Naive thymus-derived CD8-positive, alpha-beta T cell (primary cell): ENCODE results near the gene TIMM50. TPM values are rescaled to one million over a fixed set of nuclear protein-coding genes. Genes with fewer than 3 reads are reported as not detected.

Experiments used
- ATAC-seq, 2 donors: fragments of 150-1000 bp; cut with Tn5 transposase in 1 of 2; sonication (Bioruptor Pico), chemical (Tn5 transposase) in 1 of 2; 1 replicate in 1 of 2; 2 replicates in 1 of 2; pipeline ENCODE4 v1.10.0; 2021; ENCODE audit warnings: mild to moderate bottlenecking in 2 of 2, moderate library complexity in 2 of 2
- POLR2A ChIA-PET: fragments of 350-600 bp; sonication (Branson Sonifier 250); formaldehyde crosslinking; loops from one replicate; lab custom pipeline; 2021; ENCODE audit warnings: antibody characterized with exemption; lab: Charles Lee
- DNase-seq, 10 donors: peaks; one replicate each; pipeline versions ENCODE4 v3.0.0 to v3.0.0-alpha.2; 2020 to 2022
- H3K27ac Mint-ChIP-seq, 10 donors: one replicate each; pipeline ENCODE4 v1.8.0; 2020 to 2022; ENCODE audit warnings: mild to moderate bottlenecking in 10 of 10, mixed read lengths in 10 of 10, moderate library complexity in 4 of 10, inconsistent platforms in 1 of 10
- H3K27me3 Mint-ChIP-seq, 5 donors: one replicate each; pipeline ENCODE4 v1.8.0; 2021 to 2022; ENCODE audit warnings: mixed read lengths in 5 of 5
- H3K36me3 Mint-ChIP-seq, 3 donors: one replicate each; pipeline ENCODE4 v1.8.0; 2020 to 2022; ENCODE audit warnings: mixed read lengths in 3 of 3, mild to moderate bottlenecking in 2 of 3, inconsistent platforms in 1 of 3
- H3K4me1 Mint-ChIP-seq, 4 donors: one replicate each; pipeline ENCODE4 v1.8.0; 2021 to 2022; ENCODE audit warnings: mixed read lengths in 4 of 4
- H3K4me3 Mint-ChIP-seq, 10 donors: one replicate each; pipeline ENCODE4 v1.8.0; 2020 to 2022; ENCODE audit warnings: mild to moderate bottlenecking in 10 of 10, mixed read lengths in 10 of 10, moderate library complexity in 6 of 10, inconsistent platforms in 1 of 10
- H3K9me3 Mint-ChIP-seq, 9 donors: one replicate each; pipeline ENCODE4 v1.8.0; 2020 to 2022; ENCODE audit warnings: mixed read lengths in 9 of 9, mild to moderate bottlenecking in 3 of 9, inconsistent platforms in 1 of 9, moderate library complexity in 1 of 9
- polyA plus RNA-seq, 3 donors: library from polyadenylated mRNA; unstranded; fragments of 300-500 nt; fragmentation: Illumina TruSeq; gene quantifications; one replicate each; pipeline ENCODE4 v1.2.3, GENCODE V29; 2021
- total RNA-seq, 8 experiments: library from RNA in 2 of 8; stranded (reverse) in 2 of 8; gene quantifications; one replicate each; pipeline ENCODE4 v1.2.3 and lab custom pipeline; 2021 to 2026

TIMM50 gene
- total and polyA plus RNA-seq, 5 experiments from 2014 or later, result 41.4 to 53.3 (median 47.5) TPM

DNA sequence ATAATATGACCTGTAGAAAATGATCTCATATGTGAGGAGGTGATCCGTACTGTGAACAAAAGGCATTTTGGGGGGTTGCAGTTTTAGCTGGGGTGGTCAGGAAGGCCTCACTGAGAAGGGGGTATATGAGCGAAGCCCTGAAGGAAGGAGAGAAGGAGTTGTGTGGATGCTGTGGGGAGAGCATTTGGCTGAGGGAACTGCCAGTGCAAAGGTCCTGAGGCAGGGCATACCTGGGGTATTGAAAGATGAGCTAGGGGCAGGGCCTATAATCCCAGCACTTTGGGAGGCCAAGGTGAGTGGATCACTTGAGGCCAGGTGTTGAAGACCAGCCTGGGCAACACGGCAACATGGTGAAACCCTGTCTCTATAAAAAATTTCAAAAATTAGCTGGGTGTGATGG lies 36.8 kb downstream of the TIMM50 start:
- DNase-seq (no peak), ATAC-seq (no peak)
- Mint-ChIP-seq H3K27ac (no peak overlapping the region), H3K36me3 (peaks cover 0 to 2% (median 0%) of the 10 kb centered on the region in 3 donors), H3K4me3 (peak overlapping the region in 4 of 10 donors; percentile 1 to 59 (median 36)), H3K4me1 (peaks cover 10 to 21% (median 15%) of the 10 kb centered on the region in 4 donors), H3K27me3 (peaks cover 16 to 46% (median 29%) of the 10 kb centered on the region in 5 donors), H3K9me3 (no peaks in the 10 kb centered on the region)
- POLR2A ChIA-PET, result no interaction called here

DNA sequence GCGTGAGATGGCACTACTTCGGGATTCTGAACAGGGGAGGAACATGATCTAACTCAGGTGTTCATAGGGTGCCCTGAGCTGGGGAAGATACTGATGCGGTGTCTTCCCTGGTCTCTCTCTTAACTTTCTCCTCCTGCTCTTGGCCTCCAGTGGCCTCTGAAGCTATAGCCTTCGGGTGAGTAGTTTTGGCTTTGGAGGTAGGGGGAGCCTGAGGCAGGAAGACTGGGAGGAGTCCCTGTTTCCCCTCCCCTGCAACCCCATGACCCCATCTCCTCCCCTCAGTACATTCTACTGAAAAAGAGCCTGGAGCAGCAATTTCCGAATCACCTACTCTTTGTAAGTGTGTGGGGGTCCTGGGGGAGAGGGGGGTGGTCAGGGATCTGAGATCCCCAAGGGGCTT lies 37.8 kb downstream of the TIMM50 start:
- ATAC-seq (no peak), DNase-seq (no peak)
- H3K4me3 Mint-ChIP-seq, result no peak overlapping the region
- POLR2A ChIA-PET, result interaction anchor here (1.3 kb wide), 1 partner anchor 21 kb away, joined by 3 read pairs; no protein-coding TSS in a partner anchor
- H3K36me3 Mint-ChIP-seq, result peaks cover 0 to 2% (median 0%) of the 10 kb centered on the region in 3 donors
- H3K9me3 Mint-ChIP-seq, result no peaks in the 10 kb centered on the region
- H3K27me3 Mint-ChIP-seq, result peaks cover 16 to 40% (median 26%) of the 10 kb centered on the region in 5 donors
- peaks cover 10 to 21% (median 15%) of the 10 kb centered on the region in 4 donors for H3K4me1 Mint-ChIP-seq
- no peak overlapping the region for H3K27ac Mint-ChIP-seq

DNA sequence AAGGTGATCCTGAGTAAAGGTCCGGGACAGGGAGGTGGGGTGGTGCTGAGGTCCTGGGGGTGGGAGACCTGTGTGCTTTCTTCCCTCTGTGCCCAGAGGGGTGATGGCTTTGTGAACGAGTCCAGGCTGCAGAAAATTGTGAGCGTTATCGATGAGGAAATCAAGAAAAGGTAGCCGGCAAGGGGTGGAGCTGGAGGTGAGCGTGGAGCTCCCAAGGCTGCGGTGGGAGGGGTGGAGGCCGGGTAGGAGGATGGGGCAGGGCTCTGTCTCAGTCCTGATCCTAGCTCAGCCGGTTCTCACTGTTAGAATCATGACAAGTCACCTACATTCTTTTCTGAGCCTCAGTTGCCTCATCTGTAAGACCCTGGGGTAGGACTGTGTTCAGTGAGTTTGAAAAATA lies 38.3 kb downstream of the TIMM50 start:
- Mint-ChIP-seq H3K4me3 (no peak overlapping the region), H3K4me1 (peaks cover 10 to 21% (median 15%) of the 10 kb centered on the region in 4 donors), H3K27me3 (peaks cover 14 to 35% (median 21%) of the 10 kb centered on the region in 5 donors), H3K9me3 (no peaks in the 10 kb centered on the region), H3K36me3 (peaks cover 0 to 2% (median 0%) of the 10 kb centered on the region in 3 donors), H3K27ac (peak overlapping the region in 1 of 10 donors; percentile 19)
- DNase-seq (no peak), ATAC-seq (no peak)
- POLR2A ChIA-PET, result interaction anchor here (1.3 kb wide), 1 partner anchor 20 kb away, joined by 3 read pairs; no protein-coding TSS in a partner anchor

DNA sequence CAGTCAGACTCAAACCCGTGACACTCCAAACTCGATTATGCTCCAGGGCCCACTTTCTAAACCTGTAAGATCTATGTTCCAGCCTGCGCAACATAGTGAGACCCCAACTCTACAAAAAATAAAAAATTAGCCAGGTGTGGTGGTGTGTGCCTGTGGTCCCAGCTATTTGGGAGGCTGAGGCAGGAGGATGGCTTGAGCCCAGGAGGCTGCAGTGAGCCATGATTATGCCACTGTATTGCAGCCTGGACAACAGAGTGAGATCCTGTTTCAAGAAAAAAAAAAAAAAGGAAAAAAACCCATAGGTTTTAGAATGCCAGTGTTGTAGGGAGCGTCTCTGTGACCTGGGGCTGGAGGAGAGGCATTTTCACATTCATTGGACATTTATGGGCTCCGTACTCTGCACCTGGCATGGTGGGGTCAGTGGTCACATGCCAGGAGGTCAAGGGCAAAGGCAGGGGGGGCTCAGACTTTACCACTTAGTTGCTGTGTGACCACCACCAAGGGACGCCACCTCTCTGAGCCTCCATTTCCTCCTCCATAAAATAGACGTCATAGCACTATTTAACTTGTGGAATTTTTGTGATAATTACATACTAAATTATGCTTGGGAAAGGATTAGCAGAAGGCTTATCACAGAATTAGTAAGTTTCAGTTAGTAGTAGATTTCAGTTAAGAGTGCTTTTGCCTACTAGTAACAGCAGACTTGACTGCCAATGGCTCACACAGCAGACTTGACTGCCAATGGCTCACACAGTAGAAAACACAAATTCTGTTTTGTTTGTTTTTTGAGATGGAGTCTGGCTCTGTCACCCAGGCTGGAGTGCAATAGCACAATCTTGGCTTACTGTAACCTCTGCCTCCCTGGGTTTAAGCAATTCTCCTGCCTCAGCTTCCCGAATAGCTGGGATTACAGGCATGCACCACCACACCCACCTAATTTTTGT lies 40.2 kb downstream of the TIMM50 start:
- H3K27me3 Mint-ChIP-seq, result peaks cover 10 to 18% (median 13%) of the 10 kb centered on the region in 5 donors
- POLR2A ChIA-PET, result interaction anchor here (0.5 to 0.7 kb wide), 2 partner anchors 61 to 66 kb away, joined by 3 to 5 read pairs; no protein-coding TSS in a partner anchor
- H3K9me3 Mint-ChIP-seq, result no peaks in the 10 kb centered on the region
- H3K4me3 Mint-ChIP-seq, result no peak overlapping the region
- no peak overlapping the region for H3K27ac Mint-ChIP-seq
- ATAC-seq, result no peak
- H3K4me1 Mint-ChIP-seq, result peaks cover 5 to 8% (median 6%) of the 10 kb centered on the region in 4 donors
- DNase-seq, result no peak
- no peaks in the 10 kb centered on the region for H3K36me3 Mint-ChIP-seq

DNA sequence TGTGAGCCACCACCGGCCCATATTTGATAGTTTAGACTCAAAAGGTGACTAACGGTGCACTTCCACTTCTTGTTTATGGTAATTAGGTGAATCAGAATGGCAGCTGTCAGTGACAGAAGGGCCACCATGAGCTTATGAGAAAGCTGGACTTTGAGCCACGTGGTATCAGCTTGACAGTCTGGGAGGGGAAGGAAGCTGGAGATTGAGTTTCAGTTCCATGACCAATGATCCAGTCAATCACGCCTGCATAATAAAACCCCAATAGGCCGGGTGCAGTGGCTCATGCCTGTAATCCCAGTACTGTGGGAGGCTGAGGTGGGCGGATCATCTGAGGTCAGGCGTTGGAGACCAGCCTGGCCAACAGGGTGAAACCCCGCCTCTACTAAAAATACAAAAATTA lies 43.9 kb downstream of the TIMM50 start:
- Mint-ChIP-seq H3K4me3 (no peak overlapping the region), H3K9me3 (no peaks in the 10 kb centered on the region), H3K4me1 (peaks cover 0 to 14% (median 4%) of the 10 kb centered on the region in 4 donors), H3K27ac (no peak overlapping the region), H3K36me3 (peaks cover 0 to 9% (median 0%) of the 10 kb centered on the region in 3 donors), H3K27me3 (no peaks in the 10 kb centered on the region)
- no peak for DNase-seq
- POLR2A ChIA-PET, result interaction anchor here (0.6 to 1.0 kb wide), 3 partner anchors 9 to 86 kb away, joined by 3 to 4 read pairs (median 4); partner anchors contain the start of gene SELENOV
- no peak for ATAC-seq

DNA sequence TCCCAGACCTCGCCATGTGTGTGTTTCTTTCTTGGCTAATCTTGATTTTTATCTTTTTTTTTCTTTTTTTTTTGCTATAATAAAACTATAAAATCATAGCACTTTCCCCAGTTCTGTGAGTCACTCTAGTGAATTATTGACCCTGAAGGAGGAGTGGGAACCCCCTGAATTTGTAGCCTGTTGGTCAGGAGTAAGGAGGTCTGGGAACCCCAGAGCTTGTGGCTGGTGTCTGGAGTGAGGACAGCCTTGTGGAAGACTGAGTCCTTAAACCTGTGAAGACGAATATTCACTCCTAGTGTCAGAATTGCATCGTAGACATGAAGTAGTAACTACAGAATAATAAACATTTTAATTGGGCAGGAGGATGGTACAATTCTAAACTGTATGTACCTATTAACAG lies 44.6 kb downstream of the TIMM50 start:
- POLR2A ChIA-PET, result interaction anchor here (0.6 kb wide), 1 partner anchor 87 kb away, joined by 4 read pairs; no protein-coding TSS in a partner anchor
- Mint-ChIP-seq H3K4me1 (peaks cover 0 to 21% (median 4%) of the 10 kb centered on the region in 4 donors), H3K27me3 (no peaks in the 10 kb centered on the region), H3K9me3 (no peaks in the 10 kb centered on the region), H3K36me3 (peaks cover 0 to 9% (median 0%) of the 10 kb centered on the region in 3 donors), H3K4me3 (no peak overlapping the region), H3K27ac (no peak overlapping the region)
- DNase-seq, result no peak
- no peak for ATAC-seq

DNA sequence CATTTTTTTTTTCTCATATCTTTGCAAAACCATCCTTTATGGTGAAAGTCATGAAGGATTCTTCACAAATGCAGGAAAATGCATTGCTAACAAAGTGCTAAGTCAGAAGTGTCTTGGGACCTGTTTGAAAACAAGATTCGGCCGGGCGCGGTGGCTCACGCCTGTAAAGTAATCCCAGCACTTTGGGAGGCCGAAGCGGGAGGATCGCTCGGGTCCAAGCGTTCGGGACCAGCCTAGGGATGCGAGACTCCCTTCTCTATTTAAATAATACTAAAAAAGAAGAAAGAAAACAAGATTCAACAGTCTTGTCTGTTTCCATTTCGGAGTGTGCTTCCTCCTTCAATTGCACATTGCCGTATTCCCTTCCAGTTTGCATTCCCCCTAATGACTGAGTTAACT lies 51.2 kb downstream of the TIMM50 start:
- Mint-ChIP-seq H3K4me1 (peaks cover 8 to 48% (median 23%) of the 10 kb centered on the region in 4 donors), H3K27me3 (no peaks in the 10 kb centered on the region), H3K36me3 (peaks cover 0 to 10% (median 0%) of the 10 kb centered on the region in 3 donors), H3K27ac (peak overlapping the region; percentile 53 to 95 (median 92)), H3K4me3 (peak overlapping the region; percentile 85 to 97 (median 92)), H3K9me3 (no peaks in the 10 kb centered on the region)
- POLR2A ChIA-PET, result interaction anchor here (0.9 to 1.7 kb wide), 9 partner anchors 57 to 196 kb away, joined by 3 to 10 read pairs (median 5); partner anchors contain the start of genes GMFG, MED29, PAF1 and RPS16
- DNase-seq (no peak), ATAC-seq (no peak)

DNA sequence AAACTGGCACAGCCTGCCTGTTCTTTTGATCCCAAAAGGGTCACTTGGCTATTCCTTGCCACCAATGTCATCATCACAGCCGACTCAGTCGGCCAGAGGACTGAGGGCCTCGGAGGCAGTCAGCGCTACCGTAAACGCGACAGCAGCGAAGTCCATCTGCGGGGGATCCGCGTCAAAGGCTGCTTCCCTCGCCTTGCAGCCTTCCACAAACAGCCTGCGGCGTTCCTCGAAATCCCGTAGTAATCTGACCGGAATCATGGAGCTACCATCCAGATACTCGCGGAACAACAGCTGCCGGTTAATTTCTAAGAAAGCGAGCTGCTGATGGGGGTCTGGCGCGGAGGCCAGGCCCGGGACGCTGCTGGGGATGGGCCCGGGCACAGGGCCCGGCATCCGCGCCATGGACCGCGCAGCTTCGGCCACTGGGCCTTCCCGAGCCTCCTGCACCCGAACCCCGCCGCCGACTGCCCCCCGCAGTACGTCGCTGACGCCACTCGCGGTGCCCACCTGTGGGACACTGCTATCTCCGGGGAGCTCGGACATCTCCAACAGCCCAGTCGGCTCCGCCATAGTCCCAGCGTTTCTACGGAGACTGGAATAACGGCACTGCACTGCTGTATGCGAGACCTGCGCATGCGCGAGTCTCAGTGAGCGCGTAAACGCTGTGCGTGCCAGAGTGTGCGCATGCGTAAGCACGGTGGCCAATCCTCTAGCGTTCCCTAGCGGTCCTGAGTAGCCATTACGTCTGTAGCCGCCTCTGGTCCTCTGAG lies 51.8 kb downstream of the TIMM50 start, which contains the start of gene EID2B:
TSS of gene EID2B (minus strand) at position 620 of the 770 bp plus-strand sequence. CDS start at position 570, 50 bp downstream.
- Mint-ChIP-seq H3K4me1 (peaks cover 10 to 53% (median 28%) of the 10 kb centered on the region in 4 donors), H3K4me3 (peak within 1 kb of the TSS; percentile 88 to 97 (median 92)), H3K36me3 (peaks cover 0 to 15% (median 0%) of the 10 kb centered on the region in 3 donors), H3K27me3 (no peaks in the 10 kb centered on the region), H3K27ac (peak within 1 kb of the TSS; percentile 83 to 96 (median 94)), H3K9me3 (no peaks in the 10 kb centered on the region)
- DNase-seq (peak; percentile 90 to 97 (median 95)), ATAC-seq (peak; percentile 90 to 91)
- POLR2A ChIA-PET, result interaction anchor here (0.6 to 1.7 kb wide), 12 partner anchors 35 to 197 kb away, joined by 3 to 10 read pairs (median 4); partner anchors contain the start of genes GMFG, MED29, PAF1 and RPS16

DNA sequence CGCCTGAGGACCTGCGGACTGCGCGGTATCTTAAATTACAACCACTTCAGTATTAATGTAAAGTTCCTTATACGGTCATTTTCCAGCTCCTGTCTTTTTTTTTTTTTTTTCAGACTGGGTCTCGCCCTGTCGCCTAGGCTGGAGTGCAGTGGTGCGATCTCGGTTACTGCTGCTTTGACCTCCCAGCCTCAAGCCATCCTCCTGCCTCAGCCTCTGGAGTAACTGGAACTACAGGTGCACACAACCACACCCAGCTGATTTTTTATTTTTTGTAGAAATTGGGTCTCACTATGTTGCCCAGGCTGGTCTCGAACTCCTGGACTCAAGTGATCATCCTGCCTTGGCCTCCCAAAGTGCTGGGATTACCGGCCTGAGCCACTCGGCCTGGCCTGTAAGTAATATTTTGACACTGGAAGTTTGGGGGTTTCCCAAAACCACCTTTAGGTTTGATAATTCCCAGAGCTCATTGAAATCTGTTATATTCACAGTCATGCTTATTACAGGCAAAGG lies 52.4 kb downstream of the TIMM50 start:
- ATAC-seq (peak; percentile 20 to 23), DNase-seq (no peak)
- Mint-ChIP-seq H3K4me1 (peaks cover 12 to 54% (median 34%) of the 10 kb centered on the region in 4 donors), H3K27me3 (no peaks in the 10 kb centered on the region), H3K9me3 (no peaks in the 10 kb centered on the region), H3K27ac (peak overlapping the region; percentile 83 to 96 (median 94)), H3K4me3 (peak overlapping the region; percentile 88 to 97 (median 92)), H3K36me3 (peaks cover 0 to 14% (median 0%) of the 10 kb centered on the region in 3 donors)
- POLR2A ChIA-PET, result interaction anchor here (0.6 to 1.7 kb wide), 14 partner anchors 12 to 601 kb away, joined by 3 to 10 read pairs (median 4); partner anchors contain the start of genes GMFG, MED29, PAF1 and RPS16

DNA sequence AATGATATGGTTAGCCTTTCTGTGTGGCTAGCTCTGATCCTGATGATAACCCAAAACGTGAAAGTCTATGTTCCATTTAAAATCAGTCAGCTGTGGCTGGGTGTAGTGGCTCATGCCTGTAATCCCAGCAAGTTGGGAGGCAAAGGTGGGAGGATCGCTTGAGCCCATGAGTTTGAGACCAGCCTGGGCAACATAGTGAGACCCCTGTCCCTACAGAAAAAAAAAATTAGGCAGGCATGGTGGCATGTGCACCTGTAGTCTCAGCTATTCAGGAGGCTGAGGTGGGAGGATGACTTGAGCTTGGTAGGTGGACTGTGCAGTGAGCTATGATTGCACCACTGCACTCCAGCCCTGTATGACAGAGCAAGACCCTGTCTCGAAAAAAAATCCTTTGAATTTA lies 53.2 kb downstream of the TIMM50 start:
- peak overlapping the region in 1 of 10 donors; percentile 35 for H3K27ac Mint-ChIP-seq
- H3K36me3 Mint-ChIP-seq, result peaks cover 0 to 12% (median 0%) of the 10 kb centered on the region in 3 donors
- DNase-seq (no peak), ATAC-seq (no peak)
- POLR2A ChIA-PET, result interaction anchor here (0.6 to 1.5 kb wide), 6 partner anchors 11 to 192 kb away, joined by 3 to 5 read pairs (median 3); partner anchors contain the start of genes RPS16, SAMD4B and SUPT5H
- no peaks in the 10 kb centered on the region for H3K27me3 Mint-ChIP-seq
- no peaks in the 10 kb centered on the region for H3K9me3 Mint-ChIP-seq
- H3K4me3 Mint-ChIP-seq, result no peak overlapping the region
- peaks cover 16 to 56% (median 38%) of the 10 kb centered on the region in 4 donors for H3K4me1 Mint-ChIP-seq

DNA sequence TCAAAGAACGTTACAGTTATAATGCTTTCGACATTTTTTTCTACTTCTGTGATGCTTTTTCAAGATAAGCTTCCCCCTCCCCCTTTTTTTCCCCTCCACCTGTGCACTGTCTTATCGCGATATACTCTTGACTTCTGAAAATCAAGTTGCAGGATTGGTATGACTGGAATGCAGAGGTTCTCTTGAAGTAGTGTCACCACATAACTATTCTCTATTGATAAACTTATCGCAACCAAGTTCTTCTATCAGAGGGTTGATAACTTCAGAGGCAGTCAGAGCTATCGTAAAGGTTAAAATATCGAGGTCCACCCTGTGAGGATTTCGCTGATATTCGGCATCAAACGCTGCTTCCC lies 58.5 kb downstream of the TIMM50 start:
- peak overlapping the region; percentile 71 to 98 (median 96) for H3K27ac Mint-ChIP-seq
- no peaks in the 10 kb centered on the region for H3K9me3 Mint-ChIP-seq
- peak overlapping the region; percentile 85 to 98 (median 93) for H3K4me3 Mint-ChIP-seq
- ATAC-seq (peak; percentile 1 to 2), DNase-seq (peak in 1 of 10 donors; percentile 10)
- peaks cover 27 to 77% (median 59%) of the 10 kb centered on the region in 4 donors for H3K4me1 Mint-ChIP-seq
- peaks cover 0 to 12% (median 0%) of the 10 kb centered on the region in 3 donors for H3K36me3 Mint-ChIP-seq
- H3K27me3 Mint-ChIP-seq, result peaks cover 0 to 2% (median 0%) of the 10 kb centered on the region in 5 donors
- POLR2A ChIA-PET, result interaction anchor here (0.9 to 1.7 kb wide), 3 partner anchors 13 to 104 kb away, joined by 3 to 9 read pairs (median 3); partner anchors contain the start of gene RPS16
